ENCODE results near the gene IGFBP1. TPM values are rescaled to one million over a fixed set of nuclear protein-coding genes. Genes with fewer than 3 reads are reported as not detected.
A peak's percentile ranks its signal among the peaks of the same experiment; 100 is the strongest.
"Not testable (repeated sequence)": the region's sequence is repeated elsewhere in the genome, so short reads cannot be mapped to it uniquely, and the experiment has no call there.

The IGFBP1 gene
- not detected in 3 replicates for total RNA-seq

GRCh38 chr7:45888185-45888992 lies at the start of gene IGFBP1:
IGFBP1 (plus strand) TSS chr7:45888488; CDS start chr7:45888653, 165 bp downstream.
- peaks cover 53% of the 10 kb centered on the region for H3K27me3 Mint-ChIP-seq (ENCODE audit: low read depth)
- no peak within 1 kb of the TSS for H3K27ac Mint-ChIP-seq
- H3K4me1 Mint-ChIP-seq: peaks cover 22% of the 10 kb centered on the region
- H3K9me3 Mint-ChIP-seq: no peaks in the 10 kb centered on the region
- no peak for TF ChIP-seq CTCF (IDR thresholded peaks at IDR 0.05; ENCODE audit: unreplicated experiment)
- no peaks in the 10 kb centered on the region for H3K36me3 Mint-ChIP-seq
- H3K4me3 Mint-ChIP-seq: peak within 1 kb of the TSS; percentile 62
- DNase-seq (ENCODE audit: low spot score in 2 of 2, unreplicated experiment in 2 of 2): peak in 1 of 2 experiments; percentile 52

GRCh38 chr7:45838852-45839251 lies 49.4 kb upstream of the IGFBP1 start:
- peaks cover 10% of the 10 kb centered on the region for H3K27me3 Mint-ChIP-seq (ENCODE audit: low read depth)
- not testable (repeated sequence) for H3K9me3 Mint-ChIP-seq; H3K27ac Mint-ChIP-seq; DNase-seq (ENCODE audit: low spot score in 2 of 2, unreplicated experiment in 2 of 2); H3K4me1 Mint-ChIP-seq; H3K36me3 Mint-ChIP-seq; H3K4me3 Mint-ChIP-seq

DNA sequence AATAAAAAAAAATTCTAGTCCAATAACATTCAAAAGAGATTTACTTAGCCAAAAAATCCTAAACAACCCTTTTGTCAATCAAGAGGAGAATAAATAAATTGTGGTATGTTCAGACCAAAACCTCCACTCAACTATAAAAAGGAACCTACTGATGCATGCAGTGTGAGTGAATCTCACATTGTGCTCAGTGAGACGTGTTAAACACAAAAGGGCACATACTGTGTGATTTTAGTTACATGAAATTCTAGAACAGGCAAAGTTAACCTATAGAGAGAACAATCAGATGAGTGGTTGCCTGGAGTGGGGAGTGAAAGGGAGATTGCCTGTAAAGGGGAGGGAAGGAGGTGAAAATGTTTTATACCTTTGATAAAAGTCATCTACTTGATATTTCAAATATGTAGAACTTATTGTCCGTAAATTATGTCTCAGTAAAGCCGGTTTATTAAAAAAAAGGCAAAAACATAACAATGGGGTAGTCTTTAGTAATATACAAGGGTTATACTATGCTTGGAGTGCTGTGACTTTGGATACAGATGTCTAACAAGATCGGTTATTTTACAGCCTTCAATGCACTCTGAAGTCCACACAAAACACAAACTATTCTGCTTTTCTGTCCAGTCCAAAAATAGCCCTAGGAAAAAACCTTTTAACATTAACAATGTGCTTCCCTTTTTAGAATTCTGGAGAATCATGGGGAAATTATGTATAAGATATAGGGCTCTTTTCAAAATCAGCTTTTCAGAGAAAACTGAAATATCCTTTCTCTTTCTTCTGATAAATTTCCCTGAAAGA lies 46.2 kb upstream of the IGFBP1 start:
- H3K9me3 Mint-ChIP-seq; H3K4me3 Mint-ChIP-seq; DNase-seq (ENCODE audit: low spot score in 2 of 2, unreplicated experiment in 2 of 2); H3K36me3 Mint-ChIP-seq; H3K4me1 Mint-ChIP-seq; H3K27ac Mint-ChIP-seq: not testable (repeated sequence)
- peaks cover 10% of the 10 kb centered on the region for H3K27me3 Mint-ChIP-seq (ENCODE audit: low read depth)

- H3K27ac Mint-ChIP-seq; H3K27me3 Mint-ChIP-seq (ENCODE audit: low read depth); H3K36me3 Mint-ChIP-seq; H3K4me3 Mint-ChIP-seq; H3K4me1 Mint-ChIP-seq; DNase-seq (ENCODE audit: low spot score in 2 of 2, unreplicated experiment in 2 of 2); H3K9me3 Mint-ChIP-seq: not testable (repeated sequence)
Observed at GRCh38 chr7:45846536-45846935, 41.8 kb upstream of the IGFBP1 start.

DNA sequence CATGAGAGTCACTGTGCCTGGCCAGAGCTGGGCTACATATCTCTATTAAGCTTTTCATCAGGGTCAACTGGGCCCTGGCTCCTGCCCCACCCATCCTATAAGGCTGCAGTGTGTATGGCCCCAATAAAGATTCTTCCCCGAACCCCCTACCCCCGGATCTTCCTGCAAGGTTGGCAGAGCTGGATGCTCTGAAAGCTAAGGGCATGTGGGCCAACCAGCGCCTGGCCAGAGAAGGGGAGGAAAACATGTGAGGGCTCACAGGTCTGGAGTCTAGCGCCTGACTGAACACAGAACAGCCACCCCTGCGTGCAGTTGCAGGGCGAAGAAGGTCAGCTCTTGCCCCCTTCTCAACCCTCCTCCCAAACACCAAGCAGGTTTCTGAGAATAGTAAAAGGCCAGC lies 39.6 kb upstream of the IGFBP1 start:
- not testable (repeated sequence) for H3K4me1 Mint-ChIP-seq, H3K27ac Mint-ChIP-seq, H3K36me3 Mint-ChIP-seq

GRCh38 chr7:45852984-45853383 lies 35.3 kb upstream of the IGFBP1 start:
- H3K4me3 Mint-ChIP-seq: not testable (repeated sequence)

More for the DNA sequence above, 39.6 kb upstream of the IGFBP1 start:
- not testable (repeated sequence) for DNase-seq (ENCODE audit: low spot score in 2 of 2, unreplicated experiment in 2 of 2); H3K4me3 Mint-ChIP-seq; H3K9me3 Mint-ChIP-seq; H3K27me3 Mint-ChIP-seq (ENCODE audit: low read depth)

GRCh38 chr7:45853491-45853890 lies 34.8 kb upstream of the IGFBP1 start:
- not testable (repeated sequence) for H3K27me3 Mint-ChIP-seq (ENCODE audit: low read depth); H3K4me3 Mint-ChIP-seq; H3K9me3 Mint-ChIP-seq; H3K27ac Mint-ChIP-seq; H3K36me3 Mint-ChIP-seq; DNase-seq (ENCODE audit: low spot score in 2 of 2, unreplicated experiment in 2 of 2); H3K4me1 Mint-ChIP-seq

More at GRCh38 chr7:45852984-45853383, 35.3 kb upstream of the IGFBP1 start:
- not testable (repeated sequence) for H3K36me3 Mint-ChIP-seq; DNase-seq (ENCODE audit: low spot score in 2 of 2, unreplicated experiment in 2 of 2); H3K9me3 Mint-ChIP-seq; H3K4me1 Mint-ChIP-seq; H3K27ac Mint-ChIP-seq; H3K27me3 Mint-ChIP-seq (ENCODE audit: low read depth)

DNA sequence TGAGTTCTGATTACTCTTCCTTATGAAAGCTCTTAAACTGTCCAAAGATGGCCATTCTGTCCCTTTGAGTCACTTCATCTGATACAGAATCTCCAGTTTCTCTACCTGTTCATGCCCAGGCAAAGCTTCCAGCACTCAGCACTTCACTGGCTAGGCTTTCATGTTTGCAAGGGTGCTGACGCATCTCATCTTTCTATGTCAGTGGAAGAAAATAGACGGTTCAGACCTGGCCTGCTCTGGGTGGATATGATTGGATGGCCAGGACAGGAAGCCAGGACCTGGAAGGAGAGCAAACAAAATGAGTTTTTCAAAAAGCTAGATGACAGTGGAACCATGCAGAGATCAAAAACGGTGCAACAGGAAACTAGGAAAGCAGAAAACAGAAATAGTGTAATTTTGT lies 32.6 kb upstream of the IGFBP1 start:
- not testable (repeated sequence) for H3K4me3 Mint-ChIP-seq; H3K4me1 Mint-ChIP-seq; DNase-seq (ENCODE audit: low spot score in 2 of 2, unreplicated experiment in 2 of 2); H3K27ac Mint-ChIP-seq; H3K27me3 Mint-ChIP-seq (ENCODE audit: low read depth); H3K9me3 Mint-ChIP-seq; H3K36me3 Mint-ChIP-seq

GRCh38 chr7:45856888-45857287 lies 31.4 kb upstream of the IGFBP1 start:
- not testable (repeated sequence) for H3K36me3 Mint-ChIP-seq; DNase-seq (ENCODE audit: low spot score in 2 of 2, unreplicated experiment in 2 of 2); H3K27ac Mint-ChIP-seq; H3K9me3 Mint-ChIP-seq; H3K4me1 Mint-ChIP-seq; H3K27me3 Mint-ChIP-seq (ENCODE audit: low read depth); H3K4me3 Mint-ChIP-seq

Measured in mesothelial cell of epicardium (in vitro differentiated cells).